NK-92 (cell line): ENCODE results near the gene CISTR.
"Not testable (repeated sequence)": the region's sequence is repeated elsewhere in the genome, so short reads cannot be mapped to it uniquely, and the experiment has no call there.

Source experiments
- DNase-seq: peaks from one replicate; lab custom pipeline; 2025; ENCODE audit not compliant: unreplicated experiment; lab: John Stamatoyannopoulos, UW

The CISTR gene

DNA sequence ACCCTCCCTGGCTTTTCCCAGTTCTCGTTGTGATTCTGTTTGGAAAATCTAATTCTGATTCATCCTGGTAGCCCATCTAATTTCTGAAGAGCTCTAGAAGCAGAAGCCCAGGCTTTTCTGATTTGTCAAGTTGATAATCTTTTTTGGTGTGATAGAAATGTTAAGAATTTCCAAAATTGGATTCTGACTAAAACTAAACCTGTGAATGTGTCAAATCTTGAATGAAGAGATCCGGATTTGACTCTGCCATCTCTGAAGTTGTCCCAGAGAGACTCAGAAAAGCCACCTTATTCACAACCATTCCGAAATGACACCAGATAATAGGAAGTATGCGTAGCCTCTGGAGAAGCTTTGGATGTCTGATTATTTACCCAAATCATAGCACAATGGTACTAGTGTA, 12.8 kb upstream of the CISTR start:
- no peak for DNase-seq

DNA sequence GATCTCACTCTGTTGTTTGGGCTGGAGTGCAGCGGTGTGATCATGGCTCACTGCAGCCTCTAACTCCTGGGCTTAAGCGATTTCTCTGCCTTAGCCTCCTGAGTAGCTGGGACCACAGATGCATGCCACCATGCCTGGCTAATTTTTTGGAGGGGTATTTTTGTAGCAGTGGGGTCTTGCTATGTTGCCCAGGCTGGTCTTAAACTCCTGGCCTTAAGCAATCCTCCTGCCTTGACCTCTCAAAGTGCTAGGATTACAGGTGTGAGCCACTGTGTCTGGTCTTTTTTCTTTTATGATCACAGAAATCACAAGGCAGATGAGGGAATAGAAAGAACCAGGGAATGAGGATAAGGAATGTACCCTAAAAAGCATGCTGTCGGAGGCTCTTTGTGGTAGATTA, 11.0 kb upstream of the CISTR start:
- DNase-seq = not testable (repeated sequence)

DNA sequence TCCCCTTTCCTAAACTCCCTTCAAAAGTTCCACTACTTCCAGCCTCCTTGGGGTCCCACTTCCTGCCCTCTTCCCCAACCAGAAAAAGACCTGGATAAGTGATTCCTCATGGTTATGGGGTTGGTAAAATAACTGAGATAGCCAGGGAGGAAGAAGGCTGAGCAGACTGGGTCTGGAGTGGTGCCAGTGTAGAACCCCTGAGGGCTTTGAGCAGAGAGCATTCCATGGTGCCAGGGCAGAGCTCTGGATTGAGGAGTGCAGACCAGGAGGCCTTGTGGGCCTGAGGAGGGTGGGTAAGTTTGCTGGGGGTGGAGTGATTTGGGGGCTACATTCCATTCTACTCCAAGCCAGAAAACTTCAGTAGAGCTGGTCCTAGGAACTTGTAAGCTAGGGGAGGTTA, 9.5 kb upstream of the CISTR start:
- DNase-seq = no peak

DNA sequence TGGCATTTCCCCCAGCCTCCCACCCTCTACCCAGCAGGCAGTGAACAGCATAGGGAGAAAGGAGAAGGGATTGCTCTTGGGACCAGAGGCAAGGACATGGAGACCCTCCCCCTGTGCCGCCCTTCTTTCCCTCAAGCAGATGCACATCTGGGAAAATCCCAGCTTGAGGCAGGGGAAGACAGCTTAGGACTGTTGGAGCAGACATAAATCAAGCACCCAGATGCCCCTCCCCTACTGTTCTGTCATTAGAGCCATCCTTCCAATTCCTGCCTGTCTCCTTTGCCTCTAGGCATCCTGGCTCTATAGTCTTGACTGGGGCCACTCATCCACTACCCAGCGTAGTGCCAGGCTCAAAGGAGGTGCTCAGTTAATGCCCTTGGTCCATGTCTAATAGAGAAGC, 7.5 kb upstream of the CISTR start:
- DNase-seq = no peak

DNA sequence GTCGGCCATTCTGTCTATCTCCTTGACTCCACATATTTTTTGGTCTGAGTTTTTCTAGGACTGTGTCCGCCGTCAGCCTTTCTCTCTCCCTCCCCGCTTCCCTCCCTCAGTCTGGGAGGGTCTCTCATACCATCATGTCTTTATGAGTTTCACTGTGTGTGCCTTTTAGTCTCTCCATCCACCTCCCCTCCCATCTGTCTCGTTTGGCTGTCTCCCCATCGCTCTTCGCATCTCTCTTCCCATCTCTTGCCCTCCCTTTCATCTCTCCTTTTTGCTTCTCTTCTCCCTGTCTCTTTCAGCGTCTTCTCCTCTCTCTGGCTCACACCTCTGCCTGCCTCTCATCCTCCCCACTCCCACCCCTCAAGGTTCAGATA, 6.9 kb upstream of the CISTR start:
- DNase-seq = no peak

DNA sequence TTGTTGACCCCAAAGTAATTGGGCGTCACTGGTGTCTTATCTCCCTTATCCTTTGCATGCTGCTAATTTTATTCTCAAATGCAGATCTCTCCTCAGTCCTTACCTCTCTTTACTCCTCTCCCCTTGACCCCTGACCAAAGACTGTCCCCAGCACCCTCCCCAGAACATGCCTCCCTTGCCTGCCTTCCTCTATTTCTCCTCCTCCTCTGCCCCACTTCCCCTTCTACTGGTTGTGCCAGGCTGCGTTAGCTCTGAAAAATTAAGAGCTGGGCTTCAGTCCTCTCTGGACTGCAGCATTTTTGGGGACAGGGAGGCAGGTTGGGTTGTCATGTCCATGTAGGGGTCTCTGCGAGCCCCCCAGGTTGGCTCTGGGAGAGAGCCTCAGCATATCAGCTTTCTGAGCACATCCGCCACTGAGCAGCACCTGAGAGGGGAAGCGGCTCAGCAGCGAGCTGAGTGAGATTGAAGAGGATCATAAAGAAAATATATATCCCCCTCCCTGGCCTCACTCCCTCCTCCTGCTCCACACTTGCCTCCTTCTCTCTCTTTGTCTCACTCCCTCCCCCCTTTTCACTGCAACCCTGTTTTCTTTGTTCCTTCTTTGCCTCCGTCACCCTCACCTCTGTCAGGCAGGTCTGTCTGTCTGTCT, 6.4 kb upstream of the CISTR start:
- no peak for DNase-seq

DNA sequence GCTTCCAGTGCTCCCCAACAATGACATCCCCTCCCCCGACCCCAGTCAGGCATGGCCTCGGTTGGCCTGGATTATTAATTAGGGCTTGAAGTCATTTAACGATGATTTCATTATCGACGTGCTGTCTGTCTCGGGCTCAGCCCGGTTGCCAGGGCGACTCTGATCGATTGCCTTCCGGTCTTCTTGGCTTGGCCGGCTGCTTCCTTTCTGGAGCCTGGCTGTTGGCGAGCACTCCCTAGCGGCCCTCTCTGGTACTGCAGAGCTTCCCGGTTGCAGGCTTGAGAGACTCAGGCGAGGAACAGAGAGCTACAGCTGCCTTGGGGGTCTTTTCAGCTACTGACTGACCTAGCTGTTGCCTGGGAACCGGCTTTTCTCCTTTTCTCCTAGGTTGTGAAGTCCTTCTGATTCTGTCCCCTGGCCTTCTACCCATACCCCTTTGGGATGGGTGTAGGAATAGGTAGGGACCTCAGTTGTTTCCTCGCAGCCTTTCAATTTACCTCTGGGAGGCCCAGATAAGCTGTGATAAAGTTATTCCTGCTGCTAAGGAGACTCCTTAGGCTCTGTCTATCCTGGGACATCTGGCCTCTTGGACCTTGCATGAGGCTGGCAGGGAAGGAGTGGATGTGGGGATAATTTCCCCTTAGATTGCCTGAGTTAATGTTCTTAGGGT, 5.5 kb upstream of the CISTR start:
- no peak for DNase-seq

DNA sequence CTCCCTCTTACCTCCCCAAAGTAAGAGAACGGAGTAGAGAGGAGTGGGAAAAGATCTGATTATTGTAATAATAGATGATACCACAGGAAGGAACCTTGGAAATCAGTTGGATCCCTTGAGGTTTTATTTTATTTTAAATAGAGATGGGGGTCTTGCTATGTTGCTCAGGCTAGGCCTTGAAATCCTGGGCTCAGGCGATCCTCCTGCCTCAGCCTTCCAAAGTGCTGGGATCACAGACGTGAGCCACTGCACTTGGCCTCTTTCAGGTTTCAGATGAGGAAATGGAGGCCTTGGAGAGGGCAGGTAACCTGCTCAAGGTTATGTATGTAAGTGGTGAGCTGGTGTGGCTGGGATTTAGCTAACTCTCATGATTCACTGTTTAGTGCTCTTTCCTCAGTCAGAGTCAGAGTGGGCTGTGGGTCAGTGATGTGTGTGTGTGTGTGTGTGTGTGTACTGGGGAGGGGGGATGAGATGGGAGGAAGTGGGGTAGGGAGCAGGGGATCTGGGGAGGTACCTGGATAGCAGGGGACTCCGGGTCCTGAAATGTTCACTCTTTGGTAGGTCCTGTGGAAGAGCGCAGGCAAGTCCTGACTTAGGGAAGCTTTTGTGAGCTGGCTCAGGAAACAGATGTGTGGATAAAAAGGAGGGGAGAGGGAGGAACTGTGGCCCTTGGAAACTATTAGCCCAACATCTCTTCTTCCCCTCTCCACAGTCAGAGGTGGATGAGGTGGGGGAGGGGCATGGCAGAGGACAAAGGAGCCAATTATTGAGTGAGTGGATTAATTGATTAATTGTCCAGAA, 4.7 kb upstream of the CISTR start:
- no peak for DNase-seq

DNA sequence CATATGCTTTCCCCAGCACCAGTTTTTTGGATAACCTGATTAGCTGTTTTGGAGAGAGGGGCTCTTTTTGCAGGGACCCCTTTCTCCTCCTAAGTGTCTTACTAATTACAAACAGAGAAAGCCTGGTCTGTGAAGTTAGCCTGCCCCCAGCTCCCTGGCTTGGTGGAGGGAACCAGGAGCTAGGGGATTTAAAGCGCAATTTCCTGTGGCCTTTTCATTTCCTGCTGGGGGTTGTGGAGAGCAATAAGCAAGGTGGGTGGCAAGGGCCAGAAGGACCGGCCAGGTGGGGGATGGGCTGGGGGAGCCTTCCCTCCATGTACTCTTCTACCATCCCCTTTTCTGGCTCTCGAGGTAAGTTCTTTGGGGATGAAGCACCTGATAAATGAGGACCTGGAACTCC, 4.1 kb upstream of the CISTR start:
- DNase-seq = no peak

DNA sequence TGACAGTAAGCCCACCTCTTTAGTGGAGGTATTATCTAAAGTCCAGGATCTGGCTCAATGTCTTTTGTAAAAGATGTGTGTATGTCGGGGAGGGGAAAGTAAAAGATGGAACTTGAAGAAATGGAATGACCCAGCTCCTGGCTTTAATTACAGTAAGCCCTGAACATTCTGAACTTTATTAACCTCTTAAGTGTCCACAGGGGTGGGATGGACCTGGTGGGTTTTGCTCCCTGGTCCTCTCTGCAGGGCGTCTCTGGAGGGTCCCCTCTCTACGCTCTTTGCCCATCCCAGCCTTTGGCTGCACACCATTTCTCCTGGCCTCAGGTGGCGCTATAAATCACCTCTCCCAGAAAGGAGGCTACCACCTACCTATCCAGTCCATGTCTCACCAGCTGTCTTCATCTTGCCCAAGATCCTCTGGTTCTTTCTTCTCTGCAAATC, 3.7 kb upstream of the CISTR start:
- no peak for DNase-seq

DNA sequence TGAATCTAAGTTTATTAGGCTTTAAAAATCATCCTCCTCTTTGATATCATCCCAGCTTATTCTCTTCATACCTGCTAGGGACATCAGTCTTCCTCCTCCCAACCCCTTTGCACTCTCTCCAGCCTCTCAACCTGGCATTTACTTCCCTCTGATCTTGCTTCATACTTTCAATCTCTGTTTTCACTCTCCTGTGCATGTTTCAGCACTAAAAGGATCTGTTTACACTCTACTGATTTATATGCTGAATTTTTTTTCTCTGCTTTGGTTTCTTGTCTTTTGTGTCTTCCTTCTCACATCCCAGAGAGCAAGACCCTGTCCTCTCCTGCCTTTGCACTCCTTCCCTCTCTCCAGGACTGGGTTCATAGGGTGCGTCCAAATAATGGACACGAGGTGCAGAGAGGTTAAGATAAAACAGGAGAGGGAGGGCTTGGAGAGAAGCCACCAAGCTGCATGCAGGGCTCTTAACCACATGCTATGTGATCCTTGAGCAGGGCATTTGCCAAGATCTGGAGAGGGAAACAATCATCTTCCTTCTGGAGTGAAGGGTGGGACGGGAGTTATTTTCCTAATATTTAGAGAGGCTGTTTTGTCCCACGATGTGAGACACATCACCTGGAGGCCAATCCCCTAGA, 3.0 kb upstream of the CISTR start:
- no peak for DNase-seq

DNA sequence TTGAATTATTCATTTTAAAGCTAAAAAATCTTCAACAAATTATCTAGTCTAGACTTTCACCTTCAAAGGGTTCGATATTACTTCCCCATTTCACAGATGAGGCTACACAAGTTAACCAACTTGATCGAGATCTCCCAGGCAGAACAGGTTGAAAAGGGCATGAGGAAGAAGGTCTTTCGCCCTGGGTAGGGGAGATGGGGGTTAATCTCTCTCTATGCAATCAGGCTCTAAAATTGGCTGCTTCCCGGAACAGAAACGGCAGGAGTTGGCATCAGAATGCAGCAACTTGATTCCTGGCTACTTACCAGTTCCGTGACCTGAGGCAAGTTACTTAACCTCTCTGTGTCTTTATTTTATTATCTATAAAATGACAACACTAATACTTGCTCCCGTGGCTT, 2.4 kb upstream of the CISTR start:
- DNase-seq = no peak

DNA sequence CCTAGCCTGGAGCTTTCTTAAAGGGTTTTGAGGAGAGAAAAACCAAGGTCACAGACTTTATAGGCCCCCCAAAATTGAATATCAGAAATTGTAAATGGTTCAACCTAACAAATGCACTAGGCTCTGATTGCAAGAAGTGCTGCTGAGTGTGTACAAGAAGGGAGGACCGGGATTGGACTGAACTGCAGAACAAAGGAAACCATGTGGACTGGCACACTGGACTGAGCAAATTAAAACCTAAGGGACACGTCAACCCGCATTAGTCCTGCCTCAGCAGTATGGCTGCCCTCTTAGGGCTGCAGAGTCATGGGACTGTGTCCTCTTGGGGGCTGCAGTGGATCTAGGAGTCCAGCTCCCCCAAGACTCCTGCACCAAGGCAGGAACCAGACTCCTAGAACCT, 842 bp upstream of the CISTR start:
- no peak for DNase-seq

DNA sequence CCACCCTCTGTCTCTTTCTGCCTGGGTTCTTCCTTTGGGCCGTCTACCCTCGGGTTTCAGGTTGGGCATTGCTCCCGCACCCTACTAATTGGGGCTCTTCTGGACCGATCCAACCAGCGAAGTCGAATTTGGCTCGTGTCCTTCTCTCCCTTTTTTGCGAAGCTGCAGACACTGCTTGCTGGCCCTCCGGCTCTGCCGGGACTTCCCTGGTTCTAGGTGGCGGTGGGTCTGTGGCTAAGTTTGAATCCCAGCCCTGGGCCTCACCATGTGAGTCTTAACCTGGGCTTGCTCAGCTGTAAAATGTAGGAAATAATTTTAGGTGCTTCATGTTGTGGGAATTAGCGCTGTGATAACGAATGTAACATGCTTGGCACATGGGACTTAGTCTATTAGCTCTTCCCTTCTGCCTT, 418 bp upstream of the CISTR start:
- DNase-seq = no peak

DNA sequence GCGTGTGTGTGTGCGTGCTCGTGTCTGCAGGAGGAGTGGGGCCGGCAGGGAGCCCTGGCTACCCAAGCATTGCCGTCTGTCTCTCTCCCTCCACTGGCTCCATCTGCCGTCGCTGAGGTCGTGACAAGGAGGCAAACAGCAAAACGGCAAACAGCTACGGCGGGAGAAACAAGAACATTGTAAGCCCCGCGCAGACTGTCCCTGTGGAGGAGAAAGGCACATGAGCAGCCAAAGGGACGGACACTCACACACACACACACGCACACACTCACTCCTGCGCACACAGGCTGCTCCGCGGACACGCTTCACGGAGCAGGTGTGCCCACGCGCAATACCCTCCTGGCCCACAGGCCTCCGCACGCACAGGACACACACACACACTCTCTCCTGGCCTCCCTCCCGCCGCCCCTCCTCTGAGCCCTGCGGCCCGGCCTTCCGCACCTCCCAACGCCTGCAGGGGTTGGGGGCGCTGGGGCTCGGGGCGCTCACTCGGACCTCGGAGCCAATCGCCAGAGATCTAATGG, 905 bp downstream of the CISTR start:
- DNase-seq = no peak

DNA sequence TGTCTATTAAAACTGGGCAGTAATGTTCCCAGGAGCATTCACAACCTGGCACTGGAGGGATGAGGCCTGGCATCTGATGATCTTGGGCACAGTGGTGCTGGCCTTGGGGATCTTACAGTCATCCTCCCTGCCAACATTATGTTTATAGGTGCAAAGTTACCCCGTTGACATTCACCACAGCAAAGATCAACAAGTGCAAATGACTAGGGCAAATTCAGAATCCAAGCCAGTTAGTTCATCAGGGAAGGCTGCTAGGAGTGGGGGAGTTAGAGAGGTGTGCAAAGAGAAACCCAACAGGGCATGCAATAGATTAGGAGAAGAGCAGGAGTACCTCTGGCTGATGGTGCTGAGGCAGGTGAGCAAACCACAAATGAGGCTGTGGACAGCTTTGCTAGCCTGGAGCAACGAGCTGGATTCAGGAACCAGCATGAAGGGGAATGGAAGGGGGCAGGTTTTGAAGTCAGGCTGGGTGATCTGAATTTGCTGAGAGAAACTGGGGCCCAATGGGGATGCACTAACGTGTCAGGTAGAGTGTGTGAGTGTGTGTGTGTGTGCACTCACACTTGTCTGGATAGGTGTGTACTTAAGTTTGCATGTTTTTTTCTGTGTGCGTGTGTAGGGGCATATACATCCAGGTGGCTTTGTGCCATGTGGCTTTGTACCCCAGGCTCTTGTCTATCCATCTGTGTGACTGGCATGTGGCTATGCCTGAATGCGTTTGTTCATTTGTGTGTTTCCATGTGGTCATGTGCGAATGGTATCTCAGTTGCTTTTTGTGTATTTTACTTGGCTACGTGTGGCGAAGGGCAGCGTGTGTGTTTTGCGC, 1.6 kb downstream of the CISTR start:
- no peak for DNase-seq

DNA sequence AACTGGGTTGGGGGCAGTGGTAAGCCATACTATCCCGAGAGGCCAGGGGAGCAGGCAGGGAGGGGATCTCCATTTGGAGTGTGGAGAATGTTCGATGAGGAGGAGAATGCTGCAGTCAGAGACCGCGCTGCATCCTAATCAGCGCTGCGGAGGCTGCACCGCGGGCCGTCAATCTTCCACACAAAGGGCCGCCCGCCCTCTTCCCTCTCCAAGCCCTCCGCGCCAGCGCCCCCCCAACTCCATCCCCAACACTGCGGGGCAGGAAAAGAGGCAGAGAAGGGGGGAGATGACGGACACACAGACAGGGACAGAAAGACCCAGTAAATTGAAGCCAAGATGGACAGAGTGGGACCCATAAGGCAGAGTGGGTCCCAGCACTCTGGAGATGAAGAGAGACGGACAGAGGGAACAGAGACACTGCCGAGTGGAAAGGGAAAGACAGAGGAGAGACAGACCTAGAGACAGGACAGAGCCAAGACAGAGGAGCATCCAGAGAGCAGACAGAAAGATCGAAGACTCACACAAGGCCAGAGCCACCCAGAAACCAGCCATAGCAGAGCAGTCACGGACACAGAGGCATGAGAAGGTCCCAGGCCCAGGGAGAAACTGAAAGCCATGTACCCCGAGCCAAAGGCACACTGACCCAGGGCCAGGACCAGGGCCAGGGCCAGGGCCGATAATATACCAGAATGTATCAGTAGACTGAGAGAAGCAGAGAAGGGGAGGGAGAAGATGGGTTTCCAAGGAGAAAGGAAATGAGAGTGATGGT, 3.5 kb downstream of the CISTR start:
- no peak for DNase-seq

DNA sequence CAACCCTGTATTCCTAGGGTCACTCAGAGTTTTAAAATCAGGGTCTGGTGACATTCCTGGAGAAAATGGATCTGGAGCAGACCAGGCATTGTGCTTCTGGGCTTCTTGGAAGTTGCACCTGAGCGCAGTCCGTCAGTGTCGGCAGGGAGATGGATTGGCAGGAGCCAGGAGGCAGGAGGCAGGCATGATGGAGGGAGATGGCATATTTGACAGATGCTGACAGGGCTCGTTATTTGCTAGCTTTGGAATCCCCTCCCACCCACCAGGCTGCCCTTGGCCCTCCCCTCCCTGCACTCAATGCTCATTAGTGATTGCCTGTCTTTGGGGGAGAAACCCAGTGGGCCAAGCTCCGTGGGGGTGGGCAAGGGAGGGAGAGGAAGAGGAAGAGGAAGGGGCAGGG, 4.7 kb downstream of the CISTR start:
- DNase-seq = no peak

DNA sequence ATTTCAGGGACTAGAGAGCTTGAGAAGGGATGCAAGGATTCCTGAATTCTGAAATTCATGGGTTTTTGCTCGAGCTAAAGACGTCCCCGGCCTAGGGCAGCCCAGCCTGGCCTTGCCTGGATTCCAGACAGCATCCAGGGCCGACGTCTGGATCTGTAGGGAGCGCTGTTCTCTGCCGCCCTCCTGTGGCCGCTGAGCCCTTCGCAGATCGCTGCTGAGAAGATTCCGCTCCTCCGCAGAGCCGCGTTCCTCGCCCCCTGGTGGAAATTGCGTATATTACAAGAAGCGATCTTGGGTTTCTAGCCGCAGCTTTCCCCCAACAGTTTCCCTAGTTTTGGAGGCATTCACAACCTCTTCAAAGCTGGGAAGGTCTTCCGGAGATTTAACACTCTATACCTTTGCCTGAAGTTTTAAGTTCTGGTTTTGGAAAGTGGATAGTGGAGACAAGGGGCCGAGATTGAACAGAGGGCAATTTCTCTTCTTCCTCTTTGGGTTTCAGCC, 5.1 kb downstream of the CISTR start:
- DNase-seq = no peak

DNA sequence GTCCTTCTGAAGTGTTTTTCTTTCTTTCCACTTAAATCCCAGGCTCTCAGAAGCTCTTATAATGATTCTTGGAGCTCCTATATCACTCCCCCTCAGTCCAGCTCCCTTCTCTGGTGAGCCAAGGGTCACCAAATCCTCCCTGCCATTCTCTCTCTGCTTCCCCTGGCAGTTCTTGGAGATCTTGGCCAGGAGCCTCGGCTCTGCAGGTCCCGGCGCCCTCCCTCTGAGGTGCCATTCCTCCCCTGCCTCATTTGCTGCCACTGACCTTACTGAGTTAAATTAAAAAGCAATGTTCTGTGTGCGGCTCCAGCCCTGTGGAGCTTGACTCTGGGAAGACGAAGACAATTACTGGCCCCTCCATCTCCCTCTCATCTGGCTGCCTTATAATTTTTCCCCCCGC, 7.0 kb downstream of the CISTR start:
- no peak for DNase-seq
